GM21529 (cell line): ENCODE data around the gene RXRA.

Source experiments
- ATAC-seq: cut with Tn5 transposase; IDR thresholded peaks from one replicate; pipeline ENCODE4 v1.9.1; 2021; ENCODE audit not compliant: unreplicated experiment

The RXRA gene

DNA sequence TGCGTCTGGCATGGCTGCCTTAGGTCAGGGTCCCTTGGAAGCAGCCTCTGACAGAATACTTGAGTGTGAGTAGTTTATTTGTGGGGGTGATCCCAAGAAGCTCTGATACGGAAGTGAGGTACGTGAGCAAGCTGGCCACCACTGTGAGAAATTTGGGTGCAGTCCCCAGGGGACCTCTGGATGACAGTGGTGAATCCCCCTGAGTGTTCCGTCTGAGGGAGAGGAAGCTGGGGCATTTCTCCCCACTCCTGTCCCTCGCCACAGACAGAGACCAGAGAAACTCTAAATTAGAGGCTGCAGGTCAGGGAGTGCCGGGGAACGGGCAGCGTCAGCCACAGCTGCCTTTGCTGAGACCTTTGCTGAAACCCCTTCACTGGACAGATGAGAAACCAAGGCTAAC is 159.4 kb downstream of the RXRA start:
- ATAC-seq: no peak

DNA sequence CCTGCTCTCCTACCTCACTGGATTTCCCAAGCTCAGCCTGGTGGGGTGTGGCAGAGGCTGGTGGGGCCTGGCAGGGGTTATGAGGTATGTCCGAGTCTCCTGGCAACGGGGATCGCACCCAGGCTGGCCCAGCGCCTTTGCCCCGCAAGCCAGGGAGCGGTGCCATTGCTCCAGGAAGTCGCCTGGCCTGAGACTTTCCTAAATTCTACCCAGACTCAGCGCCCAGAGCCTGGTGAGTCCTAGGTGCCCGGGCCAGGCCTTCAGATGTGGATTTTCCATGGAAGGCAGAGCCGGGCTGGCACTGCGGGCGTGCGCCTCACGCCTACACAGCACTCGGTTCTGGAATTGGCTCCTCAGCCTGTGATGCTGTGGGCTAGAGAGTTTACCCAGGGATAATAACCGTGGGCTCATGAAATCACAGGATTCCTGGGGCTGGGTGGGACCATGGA is 159.9 kb downstream of the RXRA start:
- ATAC-seq: no peak

DNA sequence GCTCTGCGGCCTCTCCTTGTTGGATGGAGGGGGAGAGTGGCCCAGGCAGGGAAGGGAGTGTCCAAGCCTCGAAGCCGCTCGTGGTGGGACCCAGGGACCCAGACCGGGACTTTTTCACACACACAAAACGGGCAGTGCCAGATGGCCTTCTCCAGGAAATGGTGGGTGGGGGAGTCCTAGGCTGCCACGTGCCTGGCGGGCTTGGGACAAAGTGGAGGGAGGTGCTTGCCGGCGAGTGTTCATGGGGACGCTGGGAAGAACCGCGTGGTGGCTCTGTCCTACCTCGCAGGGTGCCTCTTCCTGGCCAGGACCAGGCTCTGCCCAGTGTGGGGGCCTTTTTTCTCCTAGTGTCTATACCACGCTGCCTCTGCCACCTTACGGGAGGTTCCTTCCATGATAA is 160.3 kb downstream of the RXRA start:
- no peak for ATAC-seq
